CD4-positive, alpha-beta T cell treated with Interleukin-21 for 1 hour (primary cell): ENCODE results near the gene PLXNC1.

Source experiments
- DNase-seq: peaks from one replicate; pipeline ENCODE4 v3.0.0-alpha.2; 2020

Gene PLXNC1

GRCh38 chr12:94165138-94165537 is 16.8 kb downstream of the PLXNC1 start:
- no peak for DNase-seq

DNA sequence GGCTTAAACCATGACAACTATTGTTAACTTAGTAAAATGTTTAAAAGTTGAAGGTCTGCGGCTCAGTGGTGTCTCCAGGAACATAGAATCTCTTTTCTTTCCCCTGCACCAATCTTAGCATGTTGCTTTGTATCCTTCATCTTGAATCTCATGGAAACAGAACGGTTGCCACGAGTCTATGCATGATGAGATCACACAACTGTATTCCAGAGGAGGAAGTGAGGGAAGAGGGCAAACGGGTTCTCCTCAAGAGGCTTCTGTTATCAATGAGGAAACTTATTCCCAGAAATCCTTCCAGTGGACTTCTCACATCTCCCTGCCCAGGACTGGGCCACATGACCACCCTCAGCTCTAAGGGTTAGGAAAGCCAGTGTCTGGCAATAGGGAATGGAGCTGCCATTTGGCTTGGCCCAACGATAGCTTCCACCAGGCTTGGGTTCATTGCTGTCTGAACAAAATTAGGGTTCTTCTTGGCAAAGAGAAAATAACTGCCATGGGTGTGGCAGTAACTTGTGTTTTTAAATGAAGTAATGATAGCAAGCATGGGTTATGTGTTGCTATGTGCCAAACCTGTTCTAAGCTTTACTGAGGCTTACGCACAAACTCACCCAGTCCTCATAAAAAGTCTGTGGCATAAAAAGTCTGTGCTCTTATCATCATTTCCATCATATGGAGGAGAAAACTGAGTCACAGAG is 17.4 kb downstream of the PLXNC1 start:
- DNase-seq: no peak

- no peak for DNase-seq
These were observed 18.8 kb downstream of the PLXNC1 start for GRCh38 chr12:94167071-94167755.

DNA sequence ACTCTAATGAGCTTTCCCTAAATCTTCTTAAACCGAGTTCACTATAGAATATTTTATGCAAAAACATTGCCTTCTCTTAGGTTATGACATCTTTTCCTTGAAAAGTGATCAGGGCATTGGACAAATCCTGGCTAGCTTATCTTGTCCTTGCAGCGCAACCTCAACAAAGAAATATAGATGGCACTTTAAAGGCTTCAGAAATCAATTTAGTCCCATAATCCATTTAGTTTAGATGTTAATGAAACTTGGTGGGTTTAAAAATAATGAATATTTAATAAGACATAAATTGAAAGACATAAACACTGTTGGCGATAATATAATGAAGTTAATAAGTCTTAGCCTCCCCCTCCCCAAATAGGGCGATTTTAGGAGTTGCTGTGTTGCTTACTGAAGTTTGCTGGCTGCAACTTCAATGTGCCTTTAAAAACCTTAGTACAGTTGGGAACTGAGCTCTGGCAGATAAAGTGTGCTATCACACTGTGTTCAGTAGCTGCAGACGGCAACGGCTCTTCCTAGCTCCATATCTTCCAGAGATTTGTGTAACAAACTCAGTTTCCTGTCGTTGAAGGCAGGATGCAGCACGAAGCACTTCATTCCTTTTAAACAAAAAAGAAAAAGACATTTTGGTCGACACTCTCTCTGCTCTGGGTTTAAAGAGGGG is 19.5 kb downstream of the PLXNC1 start:
- no peak for DNase-seq

GRCh38 chr12:94169495-94169894 is 21.1 kb downstream of the PLXNC1 start:
- DNase-seq: no peak

DNA sequence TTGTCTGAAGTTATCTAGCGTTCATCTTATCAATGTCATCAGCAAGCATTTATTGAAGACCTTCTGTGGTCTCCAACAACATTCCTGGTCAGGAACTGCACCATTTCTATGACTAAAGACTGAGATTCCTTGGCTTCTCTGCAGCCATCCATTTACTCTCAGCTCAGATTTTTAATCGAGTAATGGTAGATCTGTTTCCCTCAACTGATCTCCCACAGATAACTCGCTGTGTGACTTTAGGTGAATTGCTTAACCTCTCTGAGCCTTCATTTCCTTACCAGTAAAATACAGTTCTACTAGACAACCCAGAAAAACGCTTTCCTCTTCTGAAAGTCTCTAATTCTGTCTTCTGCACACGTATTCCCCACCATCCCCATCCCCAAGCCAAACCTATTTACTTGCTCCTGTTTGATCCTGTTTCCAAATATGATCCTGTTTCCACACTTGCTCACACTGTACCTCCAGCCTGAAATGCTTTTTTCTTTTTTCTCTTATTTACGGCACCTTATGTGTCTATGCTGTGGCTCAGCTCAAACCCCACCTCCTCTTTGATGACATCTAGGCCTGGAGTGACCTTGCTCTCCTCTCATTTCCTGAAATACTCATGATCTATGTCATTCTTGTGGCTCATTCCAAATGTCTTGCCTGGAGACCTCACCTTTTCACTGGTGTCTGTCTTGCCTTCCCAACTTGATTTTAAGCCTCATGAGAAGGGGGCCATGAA is 21.8 kb downstream of the PLXNC1 start:
- DNase-seq: no peak

- no peak for DNase-seq
These were observed 22.6 kb downstream of the PLXNC1 start for GRCh38 chr12:94170690-94171594.

DNA sequence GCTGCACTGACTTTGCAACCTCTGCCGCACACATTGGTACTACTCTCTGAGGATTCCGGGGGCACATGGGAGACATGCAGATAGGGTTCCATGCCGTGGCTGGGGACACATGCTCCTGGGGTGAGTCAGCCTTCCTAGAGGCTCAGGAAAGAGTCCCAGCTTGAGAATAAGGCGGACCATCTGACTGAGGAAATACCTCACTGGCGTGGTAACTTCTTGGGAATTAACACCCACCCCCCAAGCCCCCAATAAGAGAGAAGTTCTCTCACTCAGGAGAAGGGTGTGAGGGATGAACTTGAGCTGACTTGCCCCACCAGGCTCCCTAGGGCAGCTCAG is 23.2 kb downstream of the PLXNC1 start:
- DNase-seq: no peak

DNA sequence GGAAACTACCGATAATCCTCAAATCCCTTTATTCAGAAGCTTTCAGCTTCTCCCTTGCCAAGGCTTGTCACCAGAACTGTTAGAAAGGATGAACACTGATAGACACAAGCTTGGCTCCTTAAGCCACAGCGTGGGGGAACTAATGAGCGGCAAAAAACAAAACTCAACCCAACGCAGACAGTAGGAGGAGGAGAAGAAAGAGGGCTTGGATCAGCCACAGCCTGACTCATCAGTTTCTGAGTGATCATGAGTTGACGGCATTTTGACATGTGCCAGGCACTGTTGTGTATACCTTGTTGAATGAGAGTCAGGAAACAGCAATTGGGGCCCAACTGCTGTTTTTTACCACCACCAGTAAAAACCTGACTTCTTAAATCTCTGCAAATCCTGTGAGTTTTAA is 23.7 kb downstream of the PLXNC1 start:
- no peak for DNase-seq

GRCh38 chr12:94172973-94173372 is 24.6 kb downstream of the PLXNC1 start:
- no peak for DNase-seq

DNA sequence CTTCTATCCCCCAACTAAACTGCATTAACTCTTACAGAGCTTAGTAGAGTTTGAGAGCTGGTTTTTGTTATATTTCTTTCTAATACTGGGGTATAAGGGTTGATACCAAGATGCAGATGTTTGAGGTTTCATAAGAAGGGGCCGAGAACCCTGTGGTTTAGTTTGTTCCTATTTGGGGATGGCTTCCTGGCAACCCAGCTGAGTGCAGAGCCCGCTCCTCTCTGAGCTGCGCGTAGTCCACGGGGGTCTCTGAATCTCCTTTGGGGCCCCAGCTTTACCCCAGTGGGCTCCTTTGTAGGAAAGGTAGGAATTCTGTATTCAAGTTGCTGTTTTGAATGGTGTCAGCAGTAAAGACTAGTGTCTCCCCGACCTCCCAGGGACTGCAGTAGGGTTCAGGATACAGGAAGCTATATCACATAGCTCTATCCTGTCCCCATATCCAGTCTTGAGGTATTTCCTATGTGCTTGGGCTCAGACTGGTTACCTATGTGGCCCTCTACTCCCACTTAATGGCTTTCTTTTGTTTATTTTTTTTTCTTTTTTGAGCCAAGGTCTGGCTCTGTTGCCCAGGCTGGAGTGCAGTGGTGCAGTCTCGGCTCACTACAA is 25.4 kb downstream of the PLXNC1 start:
- DNase-seq: no peak

DNA sequence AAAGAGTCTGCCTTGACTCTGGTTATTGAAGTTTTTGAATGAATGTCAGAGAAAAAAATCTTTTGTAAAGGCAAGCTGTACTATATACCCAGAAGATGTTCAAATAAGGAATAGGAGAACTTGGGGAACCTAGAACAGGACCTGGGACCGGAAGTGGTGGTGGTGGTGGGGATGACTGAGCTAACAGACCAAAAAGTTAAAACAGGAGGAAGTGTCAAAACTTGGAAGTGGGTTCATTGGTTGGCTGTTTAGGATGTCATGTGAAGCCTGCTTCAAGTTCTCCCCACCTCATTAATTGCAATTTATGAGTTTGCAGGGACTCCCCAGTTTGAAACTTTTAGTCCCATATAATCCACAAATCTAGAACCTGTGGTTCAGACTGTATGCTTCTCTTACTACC is 26.2 kb downstream of the PLXNC1 start:
- peak; percentile 37 for DNase-seq

DNA sequence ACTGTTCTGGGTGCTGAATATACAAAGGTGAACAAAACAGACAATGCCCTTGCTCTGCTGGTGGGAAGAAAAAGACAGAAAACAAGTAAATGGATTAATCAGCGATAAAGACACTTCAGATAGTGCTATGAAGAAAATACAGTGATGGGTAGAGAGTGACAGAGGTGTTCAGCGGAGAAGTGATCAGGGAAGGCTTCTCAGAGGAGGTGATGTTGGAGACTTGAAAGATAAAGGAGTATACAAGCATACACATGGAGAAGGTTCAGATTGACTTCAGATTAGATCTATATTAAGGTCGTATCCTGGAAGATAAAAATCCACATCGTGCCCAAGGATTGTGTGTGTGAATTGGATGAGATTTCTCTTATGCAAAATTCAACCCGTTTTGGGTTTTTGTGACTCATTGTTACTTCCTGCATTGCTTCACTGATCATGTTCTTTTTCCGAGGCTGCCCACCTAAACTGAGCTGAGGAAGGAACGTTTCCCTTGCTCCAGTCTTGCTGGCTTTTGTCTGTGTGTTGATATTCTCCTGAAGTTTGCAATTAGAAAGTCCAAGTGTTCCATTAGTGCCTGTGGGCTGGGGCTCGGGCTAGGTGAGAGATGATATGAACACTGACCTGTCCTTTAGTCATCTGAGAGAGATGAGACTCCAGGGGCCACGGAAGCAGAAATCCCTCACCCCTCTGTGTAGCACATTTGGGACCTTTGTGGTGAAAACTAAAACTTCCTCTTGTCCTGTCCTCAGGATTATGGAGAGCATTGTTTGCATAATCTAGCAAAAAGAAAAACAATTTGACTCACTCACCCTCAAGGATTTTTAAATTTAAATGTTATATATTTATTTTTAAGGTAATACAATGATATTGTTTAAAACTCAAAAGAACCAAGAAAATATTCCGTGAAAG is 27.6 kb downstream of the PLXNC1 start:
- no peak for DNase-seq

- DNase-seq: no peak
These were observed 29.7 kb downstream of the PLXNC1 start for GRCh38 chr12:94178054-94178453.

DNA sequence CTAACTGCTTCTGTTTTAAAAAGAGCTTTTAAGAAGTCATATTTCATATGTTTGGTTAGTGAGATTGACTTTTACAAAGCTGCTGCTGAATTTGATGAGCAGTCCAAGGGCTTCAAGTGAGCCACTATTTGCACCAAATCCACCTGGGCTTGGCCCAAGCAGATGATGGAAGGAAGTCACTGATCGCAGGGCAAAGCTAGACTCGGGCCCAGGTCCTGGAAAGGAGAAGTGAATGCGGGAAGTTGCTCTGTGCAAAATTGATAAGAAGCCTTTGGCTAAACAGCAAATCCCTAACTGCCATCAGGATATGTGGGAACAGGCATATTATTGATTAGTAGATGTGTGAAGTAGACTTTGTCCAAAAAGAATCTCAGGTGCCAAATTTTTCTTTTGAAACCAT is 30.5 kb downstream of the PLXNC1 start:
- no peak for DNase-seq

- DNase-seq: no peak
These were observed 31.3 kb downstream of the PLXNC1 start for GRCh38 chr12:94179723-94180122.

DNA sequence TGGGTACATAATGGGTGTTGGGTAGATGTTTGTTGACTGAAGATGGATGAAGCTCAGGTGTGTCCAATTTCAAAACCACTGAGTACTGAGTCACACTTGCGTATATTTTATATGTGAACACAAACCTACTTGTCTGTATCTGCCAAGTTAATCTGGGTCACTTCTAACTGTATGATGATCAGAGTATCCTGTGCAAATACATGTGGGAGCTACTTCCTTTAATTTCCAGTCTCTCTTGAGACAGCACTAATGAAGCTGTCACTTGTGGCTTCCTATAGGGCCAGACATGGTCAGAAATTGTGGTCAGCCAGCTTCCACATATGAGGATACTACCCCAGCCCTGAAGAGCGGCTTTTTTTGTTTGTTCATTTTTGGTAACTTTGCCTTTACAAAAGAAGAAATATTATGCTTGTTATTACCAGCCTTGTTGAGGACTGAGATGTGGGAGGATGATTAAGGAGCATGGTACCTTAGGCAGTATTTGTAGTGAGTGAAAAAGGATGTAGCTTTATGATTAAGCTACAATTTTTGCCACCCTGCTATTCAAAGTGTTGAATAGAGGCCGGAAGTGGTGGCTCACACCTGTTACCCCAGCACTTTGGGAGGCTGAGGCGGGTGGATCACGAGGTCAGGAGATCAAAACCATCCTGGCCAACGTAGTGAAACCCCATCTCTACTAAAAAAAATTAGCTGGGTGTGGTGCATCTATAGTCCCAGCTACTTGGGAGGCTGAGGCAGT is 32.4 kb downstream of the PLXNC1 start:
- peak; percentile 26 for DNase-seq

DNA sequence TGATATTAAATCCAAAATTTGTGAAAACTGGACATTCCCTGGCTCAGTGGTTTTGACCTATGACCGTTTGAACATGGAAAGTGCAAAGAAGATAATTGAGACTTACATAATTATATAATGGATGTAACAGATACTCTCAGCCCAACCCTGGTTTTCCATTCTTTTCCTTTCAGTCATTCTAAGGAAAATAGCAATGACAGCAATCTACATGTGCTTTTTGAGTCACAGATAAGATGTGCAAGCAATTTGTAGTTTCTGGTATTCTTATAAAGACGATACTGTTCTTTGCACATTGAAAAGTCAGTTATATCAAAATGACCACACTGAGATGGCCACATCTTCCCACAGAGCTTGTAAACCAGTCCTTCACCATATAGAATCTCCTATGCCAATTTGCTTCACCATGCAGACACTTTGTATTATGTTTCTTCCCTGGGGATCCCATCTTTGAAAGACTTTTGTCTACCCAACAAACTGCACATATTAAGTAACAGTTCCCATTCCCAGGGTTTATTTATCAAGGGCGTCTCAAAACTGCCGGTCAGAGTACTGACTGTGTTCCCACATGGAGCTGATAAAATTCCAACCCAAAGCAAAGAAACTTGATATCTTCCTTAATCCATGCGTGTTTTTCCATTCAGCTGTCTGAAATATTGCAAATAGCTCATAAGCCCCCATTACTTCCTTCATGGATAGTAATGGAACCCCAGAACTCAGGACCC is 34.8 kb downstream of the PLXNC1 start:
- DNase-seq: no peak

DNA sequence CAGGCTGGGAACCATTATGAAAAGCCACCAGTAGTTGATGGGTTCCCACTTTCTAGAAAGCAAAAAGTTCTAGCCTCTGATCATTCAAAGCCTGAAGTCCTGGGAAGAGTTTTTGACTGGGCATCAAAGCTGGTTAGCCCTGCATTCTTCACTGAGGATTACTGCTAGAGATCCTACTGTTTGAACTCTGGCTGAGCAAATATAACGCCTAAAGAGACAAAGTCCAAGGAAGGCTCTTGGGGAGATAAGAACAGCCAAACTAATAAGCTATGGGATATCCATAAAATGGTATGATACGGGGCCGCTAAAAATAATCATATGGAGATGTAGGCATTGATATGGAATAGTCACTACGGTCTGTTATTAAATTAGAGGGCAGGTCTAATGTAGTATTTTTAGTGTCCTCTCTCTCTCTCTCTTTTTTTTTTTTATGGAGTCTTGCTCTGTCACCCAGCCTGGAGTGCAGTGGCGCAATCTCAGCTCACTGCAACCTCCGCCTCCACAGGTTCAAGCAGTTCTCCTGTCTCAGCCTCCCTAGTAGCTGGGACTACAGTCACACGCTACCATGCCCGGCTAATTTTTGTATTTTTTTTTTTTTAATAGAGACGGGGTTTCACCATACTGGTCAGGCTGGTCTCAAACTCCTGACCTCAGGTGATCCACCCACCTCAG is 35.5 kb downstream of the PLXNC1 start:
- no peak for DNase-seq
